Osteocyte (in vitro differentiated cells): ENCODE data around the gene DDAH1. TPM values are rescaled to one million over a fixed set of nuclear protein-coding genes. Genes with fewer than 3 reads are reported as not detected.

Experiments used
- DNase-seq: peaks from one replicate; pipeline ENCODE4 v3.0.0; 2021; ENCODE audit warnings: mixed read lengths; ENCODE audit not compliant: unreplicated experiment; ENCODE audit errors: extremely low spot score
- H3K27ac Mint-ChIP-seq: one replicate; pipeline ENCODE4 v1.8.0; 2021; ENCODE audit warnings: mild to moderate bottlenecking, mixed read lengths; ENCODE audit not compliant: unreplicated experiment
- H3K27me3 Mint-ChIP-seq: one replicate; pipeline ENCODE4 v1.8.0; 2021; ENCODE audit warnings: mixed read lengths; ENCODE audit not compliant: unreplicated experiment
- H3K36me3 Mint-ChIP-seq: one replicate; pipeline ENCODE4 v1.8.0; 2021; ENCODE audit warnings: mixed read lengths; ENCODE audit not compliant: unreplicated experiment
- H3K4me1 Mint-ChIP-seq: one replicate; pipeline ENCODE4 v1.8.0; 2021; ENCODE audit warnings: mixed read lengths; ENCODE audit not compliant: unreplicated experiment
- H3K4me3 Mint-ChIP-seq: one replicate; pipeline ENCODE4 v1.8.0; 2021; ENCODE audit warnings: mild to moderate bottlenecking, moderate library complexity, mixed read lengths; ENCODE audit not compliant: unreplicated experiment
- H3K9me3 Mint-ChIP-seq: one replicate; pipeline ENCODE4 v1.8.0; 2021; ENCODE audit warnings: mixed read lengths; ENCODE audit not compliant: unreplicated experiment
- total RNA-seq: library from RNA; stranded (reverse); gene quantifications from 2 replicates; pipeline ENCODE4 v1.2.1, GENCODE V29; 2021
- TF ChIP-seq, protein P1 (sequence below): fragments of 200-600 bp; sonication (generic); IDR thresholded peaks from 2 replicates; pipeline ENCODE4 v1.5.0; 2021; ENCODE audit warnings: antibody characterized with exemption, mild to moderate bottlenecking, moderate library complexity

The DDAH1 gene
- total RNA-seq, 1 donor from 2014 or later, result 46.8 TPM

DNA sequence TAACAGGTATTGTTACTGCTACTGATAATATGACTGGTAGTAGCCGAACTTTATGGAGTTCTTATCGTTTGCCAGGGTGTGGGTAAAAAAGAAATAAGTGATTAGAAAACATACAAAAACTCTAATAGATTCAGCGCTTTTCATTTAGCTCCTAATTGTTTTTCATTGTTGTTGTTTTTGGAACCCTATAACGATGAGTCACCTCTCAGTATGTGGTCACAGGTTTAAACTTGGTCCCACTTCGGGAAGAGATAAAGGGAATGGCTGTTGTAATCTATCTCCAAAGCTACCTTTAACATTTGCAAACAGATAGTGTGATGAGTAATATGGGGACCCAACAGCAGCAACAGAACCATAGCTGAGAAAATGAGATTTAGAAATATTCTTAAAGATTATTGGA is 125.9 kb downstream of the DDAH1 start:
- Mint-ChIP-seq H3K9me3 (peaks cover 9% of the 10 kb centered on the region), H3K27ac (peak overlapping the region; percentile 84), H3K4me1 (peaks cover 68% of the 10 kb centered on the region), H3K36me3 (peaks cover 30% of the 10 kb centered on the region), H3K4me3 (no peak overlapping the region), H3K27me3 (no peaks in the 10 kb centered on the region)
- no peak for DNase-seq
- TF ChIP-seq, protein P1, sequence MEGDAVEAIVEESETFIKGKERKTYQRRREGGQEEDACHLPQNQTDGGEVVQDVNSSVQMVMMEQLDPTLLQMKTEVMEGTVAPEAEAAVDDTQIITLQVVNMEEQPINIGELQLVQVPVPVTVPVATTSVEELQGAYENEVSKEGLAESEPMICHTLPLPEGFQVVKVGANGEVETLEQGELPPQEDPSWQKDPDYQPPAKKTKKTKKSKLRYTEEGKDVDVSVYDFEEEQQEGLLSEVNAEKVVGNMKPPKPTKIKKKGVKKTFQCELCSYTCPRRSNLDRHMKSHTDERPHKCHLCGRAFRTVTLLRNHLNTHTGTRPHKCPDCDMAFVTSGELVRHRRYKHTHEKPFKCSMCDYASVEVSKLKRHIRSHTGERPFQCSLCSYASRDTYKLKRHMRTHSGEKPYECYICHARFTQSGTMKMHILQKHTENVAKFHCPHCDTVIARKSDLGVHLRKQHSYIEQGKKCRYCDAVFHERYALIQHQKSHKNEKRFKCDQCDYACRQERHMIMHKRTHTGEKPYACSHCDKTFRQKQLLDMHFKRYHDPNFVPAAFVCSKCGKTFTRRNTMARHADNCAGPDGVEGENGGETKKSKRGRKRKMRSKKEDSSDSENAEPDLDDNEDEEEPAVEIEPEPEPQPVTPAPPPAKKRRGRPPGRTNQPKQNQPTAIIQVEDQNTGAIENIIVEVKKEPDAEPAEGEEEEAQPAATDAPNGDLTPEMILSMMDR, result no peak

DNA sequence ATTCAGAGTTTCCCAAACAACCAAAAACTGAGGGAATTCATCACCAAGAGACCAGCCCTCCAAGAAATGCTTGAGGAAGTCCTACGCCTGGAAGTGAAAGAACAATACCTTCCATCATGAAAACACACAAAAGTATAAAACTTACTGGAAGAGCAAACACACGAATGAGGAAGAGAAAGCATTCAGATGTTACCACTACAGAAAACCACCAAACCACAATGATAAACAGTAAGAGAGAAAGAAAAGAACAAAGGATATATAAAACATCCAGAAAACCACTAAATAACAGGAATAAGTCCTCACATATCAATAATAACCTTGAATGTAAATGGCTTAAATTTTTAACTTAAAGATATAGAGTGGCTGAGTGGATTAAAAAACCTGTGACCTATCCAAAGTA is 130.0 kb downstream of the DDAH1 start:
- Mint-ChIP-seq H3K4me1 (peaks cover 61% of the 10 kb centered on the region), H3K27ac (peak overlapping the region; percentile 83), H3K36me3 (peaks cover 30% of the 10 kb centered on the region), H3K4me3 (no peak overlapping the region), H3K27me3 (no peaks in the 10 kb centered on the region), H3K9me3 (peaks cover 22% of the 10 kb centered on the region)
- TF ChIP-seq, protein P1, result no peak
- no peak for DNase-seq

DNA sequence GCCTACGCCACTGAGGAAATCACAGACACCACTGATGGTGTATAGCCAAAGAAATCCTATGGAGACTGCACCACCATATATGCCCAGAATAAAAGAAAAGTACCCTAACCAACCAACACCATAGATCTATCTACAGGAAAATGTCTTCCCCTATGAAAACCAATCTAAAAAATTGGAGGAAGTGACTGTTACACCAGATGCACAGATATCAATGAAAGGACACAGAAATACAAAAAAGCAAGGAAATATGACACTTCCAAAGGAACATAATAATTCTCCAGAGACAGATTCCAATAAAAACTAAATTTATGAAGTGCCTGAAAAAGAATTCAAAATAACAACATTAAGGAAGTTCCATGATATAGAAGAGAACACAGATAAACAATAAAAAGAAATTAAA is 131.8 kb downstream of the DDAH1 start:
- Mint-ChIP-seq H3K4me3 (no peak overlapping the region), H3K36me3 (peaks cover 28% of the 10 kb centered on the region), H3K27me3 (no peaks in the 10 kb centered on the region), H3K4me1 (peaks cover 67% of the 10 kb centered on the region), H3K27ac (peak overlapping the region; percentile 83), H3K9me3 (peaks cover 22% of the 10 kb centered on the region)
- DNase-seq, result no peak
- TF ChIP-seq, protein P1, result no peak

DNA sequence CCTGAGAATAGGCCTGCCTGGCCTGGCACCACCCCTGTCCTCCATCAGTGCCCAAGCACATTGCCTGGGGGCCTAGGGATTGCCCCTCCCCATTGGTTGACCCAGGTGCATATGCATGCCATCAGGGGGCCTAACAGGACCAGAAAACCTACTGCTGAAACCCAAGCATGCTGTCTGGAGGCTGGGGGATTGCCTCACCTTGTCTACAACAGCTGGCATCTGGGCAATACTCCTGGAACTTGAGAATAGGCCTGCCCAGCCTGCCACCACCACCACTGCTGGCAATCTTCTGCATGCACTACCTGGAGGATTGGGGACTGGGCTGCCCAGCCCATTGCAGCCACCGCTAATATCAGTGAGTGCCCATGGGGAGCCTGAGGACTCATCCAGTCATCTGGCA is 132.4 kb downstream of the DDAH1 start:
- H3K27ac Mint-ChIP-seq, result peak overlapping the region; percentile 83
- TF ChIP-seq, protein P1, result no peak
- no peak for DNase-seq
- H3K27me3 Mint-ChIP-seq, result no peaks in the 10 kb centered on the region
- H3K4me3 Mint-ChIP-seq, result no peak overlapping the region
- H3K9me3 Mint-ChIP-seq, result peaks cover 22% of the 10 kb centered on the region
- H3K36me3 Mint-ChIP-seq, result peaks cover 24% of the 10 kb centered on the region
- H3K4me1 Mint-ChIP-seq, result peaks cover 69% of the 10 kb centered on the region

DNA sequence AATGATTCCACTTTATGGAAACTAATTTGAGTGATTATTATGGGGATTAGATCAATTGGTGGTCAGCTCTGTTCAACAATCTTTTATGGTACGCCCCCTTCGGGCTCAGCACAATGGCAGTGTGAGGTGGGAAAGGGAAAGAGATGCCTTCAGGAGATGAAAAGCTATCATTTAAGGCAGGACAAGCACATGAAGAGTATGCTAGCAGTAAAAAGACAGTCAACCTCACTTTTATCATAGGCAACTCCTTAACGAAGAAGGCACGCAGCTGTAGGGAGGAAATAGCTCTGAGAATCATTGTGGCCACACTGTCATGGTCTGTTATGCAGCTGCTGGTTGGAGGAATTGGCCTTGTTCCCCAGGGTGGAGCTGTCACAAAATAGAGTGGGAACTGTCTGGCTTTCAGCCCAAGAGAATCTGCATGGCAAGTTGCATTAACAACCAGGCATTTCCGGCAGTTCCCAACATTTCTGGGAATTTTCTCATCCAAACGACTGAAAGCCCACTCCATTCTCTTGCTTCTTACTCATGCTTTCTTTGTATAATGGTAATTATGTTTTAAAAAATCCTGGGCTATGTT is 134.2 kb downstream of the DDAH1 start:
- Mint-ChIP-seq H3K36me3 (peaks cover 21% of the 10 kb centered on the region), H3K9me3 (peaks cover 22% of the 10 kb centered on the region), H3K27ac (peak overlapping the region; percentile 97), H3K4me3 (peak overlapping the region; percentile 16), H3K4me1 (peaks cover 81% of the 10 kb centered on the region), H3K27me3 (no peaks in the 10 kb centered on the region)
- no peak for DNase-seq
- TF ChIP-seq, protein P1, result no peak
